ENCODE measurements around the gene GSS.
"Not testable (repeated sequence)": the region's sequence is repeated elsewhere in the genome, so short reads cannot be mapped to it uniquely, and the experiment has no call there.

GSS gene

GRCh38 chr20:34896086-34896621 is 59.5 kb downstream of the GSS start:
- no peak for DNase-seq

GRCh38 chr20:34895465-34895864 is 60.1 kb downstream of the GSS start:
- DNase-seq = no peak

GRCh38 chr20:34894723-34895122 is 60.9 kb downstream of the GSS start:
- DNase-seq = no peak

GRCh38 chr20:34892671-34893070 is 62.9 kb downstream of the GSS start:
- no peak for DNase-seq

GRCh38 chr20:34891166-34892062 is 64.2 kb downstream of the GSS start:
- DNase-seq = peak; percentile 87

- DNase-seq = no peak
Observed at GRCh38 chr20:34888468-34888867, 67.1 kb downstream of the GSS start.

GRCh38 chr20:34887023-34887422 is 68.6 kb downstream of the GSS start:
- DNase-seq = no peak

- no peak for DNase-seq
Observed at GRCh38 chr20:34886122-34886521, 69.5 kb downstream of the GSS start.

- DNase-seq = no peak
Observed at GRCh38 chr20:34884260-34884659, 71.3 kb downstream of the GSS start.

GRCh38 chr20:34883809-34884208 is 71.8 kb downstream of the GSS start:
- no peak for DNase-seq

GRCh38 chr20:34883087-34883688 is 72.4 kb downstream of the GSS start:
- DNase-seq = no peak

GRCh38 chr20:34881689-34882088 is 73.9 kb downstream of the GSS start:
- no peak for DNase-seq

- DNase-seq = not testable (repeated sequence)
Observed at GRCh38 chr20:34880971-34881370, 74.6 kb downstream of the GSS start.

GRCh38 chr20:34880215-34880850 is 75.3 kb downstream of the GSS start:
- DNase-seq = no peak
